Raji (cell line): ENCODE results near the gene FADS2.

ENCODE experiments used
- POLR2A ChIP-seq: IDR thresholded peaks from 2 replicates; pipeline ENCODE4 v1.6.1; 2011; ENCODE audit warnings: low read depth, low read length, control low read depth; ENCODE audit not compliant: insufficient read depth

The FADS2 gene

DNA sequence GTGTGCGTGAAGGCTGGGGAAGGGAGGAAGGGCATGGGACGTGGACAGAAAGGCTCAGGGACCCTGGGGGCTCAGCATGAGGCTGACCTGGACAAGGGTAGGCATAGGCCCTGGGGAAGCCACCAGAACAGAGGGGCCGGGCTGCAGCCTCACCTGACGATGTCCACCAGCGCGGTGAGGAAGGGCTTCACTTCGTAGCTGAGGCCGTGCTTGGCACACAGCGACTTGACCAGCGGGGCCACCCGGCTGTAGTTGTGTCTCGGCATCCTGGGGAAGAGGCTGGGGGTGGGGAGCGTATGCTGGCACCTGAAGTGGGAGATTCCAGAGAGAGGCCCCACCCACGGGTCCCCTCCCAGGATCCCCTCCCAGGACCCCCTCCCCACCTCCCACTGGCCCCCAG lies 47.6 kb downstream of the FADS2 start:
- no peak for TF ChIP-seq POLR2A

DNA sequence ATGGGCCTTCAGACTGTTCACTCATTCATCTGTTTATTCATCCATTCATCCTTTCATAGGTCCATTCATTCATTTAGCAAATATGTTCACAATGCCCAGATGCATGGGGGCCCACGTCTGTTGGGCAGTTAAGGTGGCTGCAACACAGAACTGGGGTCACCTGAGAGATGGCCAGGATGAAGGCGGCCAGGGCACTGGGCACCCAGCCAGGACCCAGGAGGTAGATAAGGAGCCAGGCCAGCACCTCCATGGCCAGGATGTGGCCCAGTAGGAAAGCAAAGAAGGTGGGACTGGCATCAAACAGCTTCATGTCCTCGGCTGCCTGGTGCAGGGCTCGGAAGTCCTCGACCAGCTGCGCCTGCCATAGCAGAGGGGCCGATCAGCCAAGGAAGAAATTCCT lies 51.1 kb downstream of the FADS2 start:
- TF ChIP-seq POLR2A, result no peak

DNA sequence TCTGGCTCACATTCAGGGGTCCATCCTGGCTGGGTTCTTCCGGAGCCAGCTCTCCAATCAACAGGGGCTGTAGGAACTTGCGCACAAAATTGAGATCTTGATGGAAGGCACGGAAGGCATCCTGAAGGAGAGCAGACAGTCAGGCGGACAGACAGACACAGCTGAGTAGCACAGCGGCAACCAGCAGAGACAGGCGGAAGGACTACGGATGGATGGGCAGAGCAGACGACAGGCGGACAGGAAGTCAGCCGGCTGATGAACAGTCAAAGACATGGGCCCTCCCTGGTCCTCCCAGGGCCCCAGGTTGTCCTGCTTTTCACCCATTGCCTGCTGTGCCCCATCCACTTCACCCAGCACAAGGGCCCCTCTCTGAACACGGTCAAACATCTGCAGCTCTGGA lies 51.9 kb downstream of the FADS2 start:
- peak; percentile 54; the same call in 1 of the 2 replicates for TF ChIP-seq POLR2A

DNA sequence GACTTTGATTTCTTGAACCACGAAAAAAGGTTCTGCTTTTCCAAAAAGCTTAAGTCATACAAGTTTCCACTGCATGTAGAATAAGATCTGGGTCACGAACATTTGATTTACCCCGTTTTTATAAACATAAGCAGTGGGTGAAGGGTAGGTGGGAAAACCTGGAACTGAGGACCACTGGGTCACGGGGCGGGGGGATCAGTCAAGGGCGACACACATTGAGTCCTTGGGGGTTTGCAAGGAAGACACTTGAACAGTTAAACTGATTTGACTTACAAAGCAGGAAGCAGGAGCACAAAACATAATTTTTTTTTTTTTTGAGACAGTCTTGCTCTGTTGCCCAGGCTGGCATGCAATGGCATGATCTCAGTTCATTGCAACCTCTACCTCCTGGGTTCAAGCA lies 52.4 kb downstream of the FADS2 start:
- TF ChIP-seq POLR2A, result peak; percentile 35; the same call in 1 of the 2 replicates

DNA sequence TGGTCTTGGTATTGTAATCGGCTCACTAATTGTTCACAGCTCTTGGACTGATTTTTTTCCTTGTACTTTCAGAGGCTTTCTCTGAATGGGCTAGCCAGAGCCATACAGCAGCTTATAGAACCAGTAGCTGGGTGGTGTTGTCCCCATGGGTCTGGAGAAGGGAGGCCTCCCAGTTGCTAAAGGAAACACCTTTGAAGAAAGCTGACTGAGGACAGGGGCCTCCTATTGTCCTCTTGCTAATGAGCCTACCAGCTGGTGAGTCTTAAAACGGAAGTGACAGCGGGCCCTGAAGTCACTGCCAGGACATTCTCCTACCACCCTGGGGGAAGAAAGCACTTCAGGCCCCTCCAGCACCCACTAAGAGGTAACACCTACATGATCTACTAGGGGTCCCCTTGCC lies 53.3 kb downstream of the FADS2 start:
- TF ChIP-seq POLR2A, result no peak

DNA sequence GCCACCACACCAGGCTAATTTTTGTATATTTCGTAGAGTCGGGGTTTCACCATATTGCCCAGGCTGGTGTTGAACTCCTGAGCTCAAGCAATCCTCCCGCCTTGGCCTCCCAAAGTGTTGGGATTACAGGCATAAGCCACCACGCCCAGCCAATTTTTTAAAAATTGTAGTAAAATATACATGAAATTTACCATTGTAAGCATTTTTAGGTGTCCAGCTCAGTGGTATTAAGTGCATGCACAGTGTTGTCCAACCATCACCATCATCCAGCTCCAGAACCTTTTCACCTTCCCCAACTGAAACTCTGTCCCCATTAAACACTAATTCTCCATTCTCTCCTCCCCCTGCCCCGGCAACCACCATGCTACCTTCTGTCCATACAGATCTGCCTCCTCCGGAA lies 54.8 kb downstream of the FADS2 start:
- no peak for TF ChIP-seq POLR2A

DNA sequence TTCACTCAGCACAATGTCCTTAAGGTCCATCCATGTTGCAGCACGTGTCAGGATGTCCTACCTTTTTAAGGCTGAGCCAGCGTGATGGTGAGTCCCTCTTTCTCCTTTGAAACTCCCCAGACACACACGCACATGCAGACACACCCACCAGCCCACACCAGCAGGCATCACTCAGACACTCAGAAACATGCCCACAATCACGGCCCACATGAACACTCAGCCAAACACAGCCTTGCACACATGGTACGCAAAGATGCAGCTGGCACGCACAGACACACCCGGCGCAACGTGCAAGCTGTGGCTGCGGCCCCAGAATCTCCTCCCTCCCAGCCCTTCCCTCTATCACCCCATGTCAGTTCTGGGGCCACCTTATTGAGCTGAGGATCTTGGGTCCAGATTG lies 55.2 kb downstream of the FADS2 start:
- TF ChIP-seq POLR2A, result no peak

DNA sequence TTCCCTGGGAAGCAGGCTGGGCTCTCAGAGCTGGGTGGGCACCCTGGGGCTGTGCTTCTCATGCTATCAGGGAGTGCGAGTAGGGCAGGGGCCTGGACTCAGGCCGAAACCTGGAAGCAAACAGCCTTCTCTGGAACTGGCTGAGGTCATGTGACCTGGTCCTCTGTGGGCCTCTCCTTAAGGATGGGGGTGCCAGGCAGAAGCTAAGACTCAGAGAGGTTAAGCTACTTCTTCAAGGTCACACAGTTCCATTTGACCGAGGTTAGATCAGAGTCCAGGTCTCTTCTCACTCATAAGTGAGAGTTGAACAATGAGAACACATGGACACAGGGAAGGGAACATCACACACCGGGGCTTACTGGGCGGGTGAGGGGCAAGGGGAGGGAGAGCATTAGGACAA lies 55.8 kb downstream of the FADS2 start:
- no peak for TF ChIP-seq POLR2A

DNA sequence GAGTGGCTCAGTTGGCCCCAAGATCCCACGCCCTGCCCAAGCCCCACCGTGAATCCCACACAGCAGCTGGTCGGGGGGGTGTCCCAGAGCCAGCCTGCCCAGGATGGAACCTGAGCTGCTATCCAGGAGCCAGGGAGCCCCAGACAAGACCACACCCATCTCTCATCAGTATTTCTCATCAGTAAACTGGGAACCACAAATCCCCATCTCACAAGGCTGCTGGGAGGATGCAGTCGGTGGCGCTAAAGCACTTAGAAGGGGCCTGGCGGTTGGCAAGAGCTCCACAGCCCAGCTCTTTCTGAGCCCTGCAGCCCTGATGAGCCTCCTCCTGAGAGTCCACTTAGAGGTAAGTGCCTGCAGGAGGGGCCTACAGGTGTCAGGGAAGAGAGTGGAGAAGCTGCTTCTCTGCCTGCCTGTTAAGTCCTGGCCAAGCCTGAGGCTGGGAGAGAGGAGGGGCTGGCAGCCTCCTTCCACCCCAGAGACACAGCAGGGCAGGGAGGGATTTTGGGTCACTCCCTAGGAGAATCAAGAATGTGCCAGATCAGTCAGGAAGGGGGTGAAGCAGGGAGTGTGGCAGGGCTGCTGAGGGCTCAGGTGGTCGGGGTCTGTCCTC lies 57.2 kb downstream of the FADS2 start:
- no peak for TF ChIP-seq POLR2A

DNA sequence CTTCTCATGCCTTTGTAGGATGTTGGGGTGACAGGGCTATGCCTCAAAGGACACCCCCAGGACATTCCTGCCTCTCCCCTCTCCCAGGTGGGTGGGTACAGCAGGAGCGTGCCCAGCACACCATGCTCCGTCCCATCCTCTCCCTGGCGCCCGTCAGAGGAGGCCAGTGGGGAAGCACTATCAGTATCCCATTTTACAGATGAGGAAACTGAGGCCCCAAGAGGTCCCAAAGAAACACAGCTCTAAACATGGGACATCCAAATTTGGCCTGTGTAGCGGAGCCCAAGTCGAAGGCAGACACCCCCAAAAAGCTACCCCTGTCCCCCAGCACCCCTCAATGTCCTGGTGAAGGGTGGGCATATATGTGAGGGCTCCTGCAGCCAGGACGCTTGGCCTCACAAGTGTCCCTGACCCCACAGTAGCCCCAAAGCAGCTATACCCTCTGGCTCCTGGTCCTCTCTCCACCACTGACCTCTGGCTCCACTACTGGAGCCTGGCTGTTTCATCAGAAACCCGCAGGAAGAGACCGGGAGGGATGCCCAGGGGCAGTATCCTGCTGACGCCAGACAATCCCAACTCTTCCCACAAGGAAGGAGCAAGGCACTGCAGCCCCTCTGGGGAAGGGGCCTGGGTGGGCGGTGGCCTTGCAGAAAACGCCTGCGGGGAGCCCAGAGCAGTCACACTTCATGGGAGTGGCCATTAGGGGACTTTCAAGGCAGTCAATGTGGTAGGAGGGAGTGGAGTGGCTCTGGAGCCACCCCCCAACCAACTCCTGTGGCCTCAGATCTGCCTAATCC lies 57.9 kb downstream of the FADS2 start:
- TF ChIP-seq POLR2A, result no peak

DNA sequence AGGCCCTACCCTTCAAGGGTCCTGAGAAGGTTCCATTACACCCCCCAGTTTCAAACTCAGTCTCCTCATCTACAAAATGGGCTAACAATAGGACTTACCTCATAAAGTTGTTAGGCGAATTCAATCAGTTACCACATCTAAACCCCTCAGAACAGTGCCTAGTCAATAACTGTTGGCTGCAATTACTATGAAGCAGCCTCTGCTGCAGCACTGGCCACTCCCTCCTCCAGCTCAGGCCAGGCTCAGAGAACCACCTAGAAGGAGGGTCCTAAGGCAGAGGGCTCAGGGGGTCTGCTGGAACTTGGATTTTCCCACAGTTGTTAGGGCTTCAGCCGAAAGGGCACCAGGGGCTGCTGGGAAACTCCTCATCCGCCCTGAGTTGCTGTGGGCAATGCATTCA lies 58.5 kb downstream of the FADS2 start:
- no peak for TF ChIP-seq POLR2A

DNA sequence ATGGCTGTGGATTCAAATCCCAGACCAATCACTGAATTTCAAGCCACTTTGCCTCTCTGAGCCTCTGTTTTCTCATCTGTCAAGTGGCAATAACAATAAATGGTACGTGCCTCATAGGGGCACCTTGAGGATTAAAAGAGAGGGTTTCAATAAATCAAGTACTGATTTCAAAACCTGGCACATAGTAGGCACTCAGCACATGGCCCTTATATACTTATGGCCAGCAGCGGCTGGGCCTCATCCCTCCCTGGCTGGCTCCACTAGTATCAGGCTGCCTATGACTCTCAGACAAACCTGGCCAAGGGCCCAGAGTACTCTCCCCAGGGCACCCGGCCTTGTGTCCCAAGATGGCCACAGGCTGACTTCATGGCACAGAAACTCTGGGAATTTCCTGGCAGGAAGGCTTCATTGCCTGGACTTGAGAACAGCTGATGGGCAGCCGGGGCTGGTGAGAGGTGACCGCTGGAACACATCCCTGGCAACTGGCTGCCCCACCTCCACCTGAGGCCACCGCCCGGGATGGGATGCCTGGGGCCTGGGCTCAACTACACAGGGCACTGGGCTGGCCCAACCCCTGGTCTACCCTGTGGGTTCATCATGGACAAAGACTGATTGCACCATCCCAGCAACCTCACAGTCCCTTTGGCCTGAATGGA lies 59.9 kb downstream of the FADS2 start:
- no peak for TF ChIP-seq POLR2A

DNA sequence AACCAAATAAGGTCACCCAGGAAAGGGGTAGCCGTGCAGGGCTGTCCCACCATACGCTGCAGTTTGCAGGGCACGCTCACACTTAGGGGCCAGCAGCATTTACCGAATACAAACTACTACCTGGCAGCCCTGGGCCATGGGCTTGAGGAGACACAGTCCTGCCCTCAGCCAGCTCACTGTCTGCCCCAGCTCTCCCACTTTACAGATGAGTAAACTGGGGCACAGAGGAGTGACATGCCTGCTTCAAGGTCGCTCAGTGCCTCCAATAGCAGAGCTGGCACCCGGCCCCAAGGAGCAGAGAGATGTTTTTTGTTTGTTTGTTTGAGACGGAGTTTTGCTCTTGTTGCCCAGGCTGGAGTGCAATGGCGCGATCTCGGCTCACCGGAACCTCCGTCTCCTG lies 60.5 kb downstream of the FADS2 start:
- no peak for TF ChIP-seq POLR2A

DNA sequence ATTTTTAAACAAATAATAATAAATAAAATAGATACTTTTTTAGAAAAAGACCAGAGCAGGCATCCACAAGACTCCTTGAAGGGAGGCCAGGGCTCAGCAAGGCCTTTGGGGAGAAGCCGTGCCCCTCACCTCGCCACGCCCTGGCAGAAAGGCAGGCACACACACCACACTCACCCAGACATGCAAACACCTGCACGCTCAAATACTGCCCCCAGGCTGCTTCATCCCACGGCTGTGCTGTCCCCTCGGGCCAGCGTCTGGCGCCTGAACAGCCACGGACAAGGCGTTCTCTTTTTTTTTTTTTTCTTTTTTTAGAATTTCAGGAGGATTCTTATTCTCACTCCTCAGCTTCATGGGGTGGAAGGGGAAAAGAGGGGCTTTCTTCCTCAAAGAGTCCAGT lies 61.7 kb downstream of the FADS2 start:
- no peak for TF ChIP-seq POLR2A

DNA sequence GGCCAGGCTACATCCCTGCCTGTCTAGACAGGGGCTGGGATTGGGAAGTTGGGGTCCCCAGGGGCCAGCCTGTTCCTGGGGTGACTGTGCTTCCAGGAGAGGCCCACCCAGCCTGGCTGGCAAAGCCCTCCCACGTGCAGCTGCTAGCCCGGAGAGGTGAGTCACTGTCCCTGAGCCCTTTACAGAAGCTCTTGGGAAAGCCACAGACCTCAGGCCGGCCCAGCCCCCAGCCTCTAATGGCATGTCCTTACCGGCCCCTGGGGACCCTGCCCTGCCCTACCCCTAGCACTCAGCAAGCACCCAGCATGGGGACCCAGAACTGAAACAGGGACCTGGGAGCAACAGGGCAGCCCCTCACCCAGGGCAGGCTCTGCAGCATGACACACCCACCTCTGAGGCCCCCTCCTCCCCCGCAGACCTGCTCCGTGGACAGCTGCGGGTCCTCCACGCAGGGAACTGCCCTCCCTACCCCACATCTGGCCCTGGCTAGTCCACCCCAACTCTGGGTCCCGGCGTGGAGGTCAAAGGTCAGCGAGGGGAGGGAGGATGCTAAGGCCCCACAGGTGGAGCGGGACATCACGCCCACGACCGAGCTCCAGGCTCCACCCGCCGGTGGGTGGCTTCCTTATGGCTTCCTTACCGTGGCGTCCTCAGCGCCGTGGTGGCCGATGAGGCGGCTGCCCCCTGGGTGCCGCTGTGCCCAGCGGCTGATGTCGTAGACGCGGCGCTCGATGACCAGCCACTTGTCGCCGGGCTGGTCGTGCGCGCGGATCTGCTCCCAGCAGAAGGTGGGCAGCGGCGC lies 62.6 kb downstream of the FADS2 start:
- no peak for TF ChIP-seq POLR2A

DNA sequence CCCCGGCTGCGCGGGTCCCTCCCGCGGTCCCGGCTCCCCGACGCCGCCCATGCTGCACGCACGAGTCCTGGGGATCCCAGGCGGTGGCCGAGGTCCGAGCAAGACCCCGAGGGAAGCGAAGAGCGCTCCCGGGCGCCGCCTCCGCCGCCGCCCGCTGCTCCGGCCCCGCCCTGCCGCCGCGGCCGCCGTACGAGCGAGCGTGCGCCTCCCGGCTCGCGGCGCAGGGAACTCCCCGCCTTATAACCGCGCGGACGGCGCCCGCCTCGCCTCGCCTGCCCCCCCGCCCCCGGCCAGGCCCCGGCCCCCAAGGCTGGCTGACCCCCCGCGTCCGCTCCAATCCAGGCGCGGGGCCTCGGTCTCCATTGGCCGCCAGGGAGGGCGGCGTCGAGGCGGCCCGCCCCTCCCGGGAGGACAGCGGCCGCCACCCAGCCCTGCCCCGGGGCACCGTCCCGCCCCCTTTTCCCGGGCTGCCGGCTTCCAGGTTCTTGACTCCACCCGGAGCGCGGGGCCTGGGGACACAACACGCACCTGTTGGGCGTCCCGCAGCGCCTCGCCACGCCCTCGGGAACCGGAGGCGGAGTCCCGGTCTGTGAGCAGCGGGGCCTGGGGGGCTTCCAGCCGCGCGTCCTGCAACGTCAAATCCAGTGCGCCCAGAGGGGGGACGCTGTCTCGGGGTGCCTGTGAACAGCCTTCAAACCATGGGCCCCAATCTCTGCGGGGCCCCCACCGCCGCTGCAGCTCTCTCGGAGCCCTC lies 63.4 kb downstream of the FADS2 start, which contains the start of gene FADS3:
FADS3 (minus strand) TSS at position 215 of the 754 bp plus-strand sequence; CDS start at position 51, 164 bp downstream.
- TF ChIP-seq POLR2A, result peak; percentile 52
